ENCODE measurements around the gene SRRM4.
A peak's percentile ranks its signal among the peaks of the same experiment; 100 is the strongest.

The SRRM4 gene

GRCh38 chr12:119060847-119061796, 79.8 kb downstream of the SRRM4 start:
- no peak overlapping the region for H3K4me3 ChIP-seq (ENCODE audit: low read depth, low read length)
- no peaks in the 10 kb centered on the region for H3K27me3 ChIP-seq (ENCODE audit: insufficient read depth, low read depth, severe bottlenecking)
- H3K36me3 ChIP-seq = peaks cover 41% of the 10 kb centered on the region
- DNase-seq = no peak
- H3K27ac ChIP-seq = no peak overlapping the region
- no peak for TF ChIP-seq CTCF (IDR thresholded peaks at IDR 0.05; ENCODE audit: low read depth, low read length)
- H3K9me3 ChIP-seq (ENCODE audit: severe bottlenecking) = no peaks in the 10 kb centered on the region

- no peak for DNase-seq
- H3K27me3 ChIP-seq (ENCODE audit: insufficient read depth, low read depth, severe bottlenecking) = no peaks in the 10 kb centered on the region
- TF ChIP-seq CTCF (IDR thresholded peaks at IDR 0.05; ENCODE audit: low read depth, low read length) = no peak
- H3K36me3 ChIP-seq = no peaks in the 10 kb centered on the region; the same call in 1 of the 2 replicates
- no peak overlapping the region for H3K4me3 ChIP-seq (ENCODE audit: low read depth, low read length)
- H3K9me3 ChIP-seq (ENCODE audit: severe bottlenecking) = no peaks in the 10 kb centered on the region
- H3K27ac ChIP-seq = peak overlapping the region; percentile 40
These were observed 87.0 kb downstream of the SRRM4 start for GRCh38 chr12:119068129-119068856.

- H3K9me3 ChIP-seq (ENCODE audit: severe bottlenecking) = no peaks in the 10 kb centered on the region
- H3K4me3 ChIP-seq (ENCODE audit: low read depth, low read length) = no peak overlapping the region
- H3K27me3 ChIP-seq (ENCODE audit: insufficient read depth, low read depth, severe bottlenecking) = no peaks in the 10 kb centered on the region
- H3K36me3 ChIP-seq = no peaks in the 10 kb centered on the region; the same call in 1 of the 2 replicates
- TF ChIP-seq CTCF (IDR thresholded peaks at IDR 0.05; ENCODE audit: low read depth, low read length) = peak; percentile 34; the same call in 1 of the 2 replicates
- no peak for DNase-seq
- H3K27ac ChIP-seq = peak overlapping the region; percentile 40
These were observed 87.9 kb downstream of the SRRM4 start for GRCh38 chr12:119069147-119069642.

GRCh38 chr12:119071176-119071575, 89.8 kb downstream of the SRRM4 start:
- Histone ChIP-seq H3K4me3 (ENCODE audit: low read depth, low read length) (no peak overlapping the region), H3K27ac (peak overlapping the region; percentile 68), H3K9me3 (ENCODE audit: severe bottlenecking) (no peaks in the 10 kb centered on the region), H3K36me3 (no peaks in the 10 kb centered on the region; the same call in 1 of the 2 replicates), H3K27me3 (ENCODE audit: insufficient read depth, low read depth, severe bottlenecking) (no peaks in the 10 kb centered on the region)
- no peak for DNase-seq
- no peak for TF ChIP-seq CTCF (IDR thresholded peaks at IDR 0.05; ENCODE audit: low read depth, low read length)

GRCh38 chr12:119071638-119072231, 90.4 kb downstream of the SRRM4 start:
- no peak for DNase-seq
- Histone ChIP-seq H3K9me3 (ENCODE audit: severe bottlenecking) (no peaks in the 10 kb centered on the region), H3K27me3 (ENCODE audit: insufficient read depth, low read depth, severe bottlenecking) (no peaks in the 10 kb centered on the region), H3K4me3 (ENCODE audit: low read depth, low read length) (no peak overlapping the region; the same call in 1 of the 2 replicates), H3K27ac (peak overlapping the region; percentile 68), H3K36me3 (no peaks in the 10 kb centered on the region; the same call in 1 of the 2 replicates)
- TF ChIP-seq CTCF (IDR thresholded peaks at IDR 0.05; ENCODE audit: low read depth, low read length) = no peak
